Hepatocyte (in vitro differentiated cells): ENCODE data around the gene ITM2C. TPM values are rescaled to one million over a fixed set of nuclear protein-coding genes. Genes with fewer than 3 reads are reported as not detected.

Experiments used
- DNase-seq: peaks from one replicate; pipeline ENCODE4 v3.0.0-alpha.2; 2016; ENCODE audit warnings: low spot score
- H2AFZ ChIP-seq: fragments of 200-600 bp; sonication (generic); 2 replicates; pipeline ENCODE4 v1.6.0; 2016; ENCODE audit warnings: antibody characterized with exemption, mild to moderate bottlenecking
- H3K27ac ChIP-seq: fragments of 200-600 bp; sonication (generic); 2 replicates; pipeline ENCODE4 v1.5.1; 2016; ENCODE audit warnings: mild to moderate bottlenecking
- H3K27me3 ChIP-seq: fragments of 200-600 bp; sonication (generic); 2 replicates; pipeline ENCODE4 v1.6.1; 2016
- H3K36me3 ChIP-seq: fragments of 200-600 bp; sonication (generic); replicated peaks from 2 replicates; pipeline ENCODE4 v1.5.1; 2016; ENCODE audit warnings: low read depth; ENCODE audit not compliant: insufficient read depth
- H3K4me1 ChIP-seq: fragments of 200-600 bp; sonication (generic); 2 replicates; pipeline ENCODE4 v1.5.1; 2016; ENCODE audit warnings: mild to moderate bottlenecking, moderate library complexity; ENCODE audit not compliant: insufficient read depth
- H3K4me2 ChIP-seq: fragments of 200-600 bp; sonication (generic); 2 replicates; pipeline ENCODE4 v1.6.0; 2016
- H3K4me3 ChIP-seq: fragments of 200-600 bp; sonication (generic); 2 replicates; pipeline ENCODE4 v1.5.1; 2016; ENCODE audit warnings: mild to moderate bottlenecking
- H3K79me2 ChIP-seq: fragments of 200-600 bp; sonication (generic); 2 replicates; pipeline ENCODE4 v1.6.0; 2017; ENCODE audit warnings: mild to moderate bottlenecking
- H3K9me2 ChIP-seq: fragments of 200-600 bp; sonication (generic); replicated peaks from 2 replicates; pipeline ENCODE4 v1.6.0; 2017; ENCODE audit warnings: mild to moderate bottlenecking; ENCODE audit not compliant: insufficient read depth
- H3K9me3 ChIP-seq: fragments of 200-600 bp; sonication (generic); 2 replicates; pipeline ENCODE4 v1.5.1; 2016; ENCODE audit warnings: low read depth, mild to moderate bottlenecking
- H4K20me1 ChIP-seq: fragments of 200-600 bp; sonication (generic); 2 replicates; pipeline ENCODE4 v1.6.0; 2016; ENCODE audit warnings: mild to moderate bottlenecking; ENCODE audit not compliant: insufficient read depth, poor library complexity, severe bottlenecking
- EZH2 ChIP-seq: fragments of 200-600 bp; sonication (generic); IDR thresholded peaks from 2 replicates; pipeline ENCODE4 v1.6.1; 2016; ENCODE audit warnings: antibody characterized with exemption, mild to moderate bottlenecking, borderline replicate concordance
- EZH2phosphoT487 ChIP-seq: fragments of 200-600 bp; sonication (generic); IDR thresholded peaks from one replicate; pipeline ENCODE4 v1.6.1; 2018; ENCODE audit warnings: antibody characterized with exemption, mild to moderate bottlenecking, low read depth, moderate library complexity; ENCODE audit not compliant: unreplicated experiment, severe bottlenecking
- WGBS: methylation state at CpG from one replicate; pipeline ENCODE4 v1.1.6; 2016; ENCODE audit warnings: low lambda C conversion rate; ENCODE audit errors: missing lambda C conversion rate; 5-methylcytosine and 5-hydroxymethylcytosine counted together
- polyA plus RNA-seq: library from polyadenylated mRNA; unstranded; fragments of >200 nt; fragmentation: Nextera tagmentation; extraction: Ambion mirVana; gene quantifications from 2 replicates; pipeline ENCODE4 v1.2.1, GENCODE V29; 2016
- total RNA-seq: library from RNA; depleted of rRNA; stranded (reverse); fragments of >200 nt; gene quantifications from 2 replicates; pipeline ENCODE4 v1.2.3, GENCODE V29; 2014
- TF ChIP-seq, protein P1 (sequence below): fragments of 200-600 bp; sonication (generic); IDR thresholded peaks from 2 replicates; pipeline ENCODE4 v1.5.1; 2016; ENCODE audit warnings: antibody characterized with exemption, mild to moderate bottlenecking; ENCODE audit not compliant: poor library complexity

ITM2C gene
- total and polyA plus RNA-seq, 2 experiments from 2014 or later = 485 to 537 TPM

DNA sequence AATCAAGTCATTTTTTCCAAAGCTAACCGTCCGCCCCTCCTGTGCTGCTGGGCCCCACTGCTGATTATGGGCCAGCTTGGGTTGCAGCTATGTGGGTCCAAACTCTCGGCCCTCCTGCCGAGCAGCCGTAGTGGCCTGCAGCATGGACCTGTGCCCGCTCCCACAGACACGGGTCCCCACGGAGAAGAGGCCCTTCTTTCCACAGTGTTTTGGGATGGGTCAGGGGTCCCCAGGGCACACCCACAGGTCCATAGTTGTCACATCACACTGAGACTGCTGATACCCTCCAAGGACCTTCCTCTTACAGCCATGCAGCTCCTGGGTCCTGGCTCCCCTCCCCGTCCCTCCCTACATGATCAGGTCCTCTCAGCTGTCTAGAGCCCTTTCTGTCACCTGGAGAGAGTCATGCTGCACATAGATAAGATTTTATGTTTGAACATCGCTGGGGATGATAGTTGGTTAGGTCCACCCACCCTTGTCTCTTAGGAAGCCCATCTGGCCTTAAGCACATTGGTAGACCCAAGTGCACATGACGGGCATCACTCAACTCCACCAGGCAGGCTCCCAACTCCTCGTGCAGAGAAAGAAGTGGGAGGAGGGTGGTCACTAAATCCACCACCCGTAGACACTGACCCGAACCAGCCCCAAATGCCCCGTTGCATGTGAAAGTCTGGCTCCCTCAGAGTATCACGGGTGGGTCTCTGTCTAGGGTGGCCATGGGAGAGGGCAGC lies 42.8 kb downstream of the ITM2C start:
- Histone ChIP-seq H3K9me2 (no peaks in the 10 kb centered on the region), H3K9me3 (no peaks in the 10 kb centered on the region), H3K27me3 (no peaks in the 10 kb centered on the region), H3K27ac (no peak overlapping the region), H3K4me1 (no peaks in the 10 kb centered on the region), H3K36me3 (no peaks in the 10 kb centered on the region), H3K79me2 (no peaks in the 10 kb centered on the region), H3K4me3 (no peak overlapping the region), H2AFZ (no peak overlapping the region), H4K20me1 (no peaks in the 10 kb centered on the region), H3K4me2 (no peak overlapping the region)
- no peak for DNase-seq
- 95% methylated on average over 16 of the region's 16 CpGs for WGBS
- no peak for TF ChIP-seq EZH2
- no peak for TF ChIP-seq EZH2phosphoT487
- TF ChIP-seq, protein P1, sequence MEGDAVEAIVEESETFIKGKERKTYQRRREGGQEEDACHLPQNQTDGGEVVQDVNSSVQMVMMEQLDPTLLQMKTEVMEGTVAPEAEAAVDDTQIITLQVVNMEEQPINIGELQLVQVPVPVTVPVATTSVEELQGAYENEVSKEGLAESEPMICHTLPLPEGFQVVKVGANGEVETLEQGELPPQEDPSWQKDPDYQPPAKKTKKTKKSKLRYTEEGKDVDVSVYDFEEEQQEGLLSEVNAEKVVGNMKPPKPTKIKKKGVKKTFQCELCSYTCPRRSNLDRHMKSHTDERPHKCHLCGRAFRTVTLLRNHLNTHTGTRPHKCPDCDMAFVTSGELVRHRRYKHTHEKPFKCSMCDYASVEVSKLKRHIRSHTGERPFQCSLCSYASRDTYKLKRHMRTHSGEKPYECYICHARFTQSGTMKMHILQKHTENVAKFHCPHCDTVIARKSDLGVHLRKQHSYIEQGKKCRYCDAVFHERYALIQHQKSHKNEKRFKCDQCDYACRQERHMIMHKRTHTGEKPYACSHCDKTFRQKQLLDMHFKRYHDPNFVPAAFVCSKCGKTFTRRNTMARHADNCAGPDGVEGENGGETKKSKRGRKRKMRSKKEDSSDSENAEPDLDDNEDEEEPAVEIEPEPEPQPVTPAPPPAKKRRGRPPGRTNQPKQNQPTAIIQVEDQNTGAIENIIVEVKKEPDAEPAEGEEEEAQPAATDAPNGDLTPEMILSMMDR = no peak

DNA sequence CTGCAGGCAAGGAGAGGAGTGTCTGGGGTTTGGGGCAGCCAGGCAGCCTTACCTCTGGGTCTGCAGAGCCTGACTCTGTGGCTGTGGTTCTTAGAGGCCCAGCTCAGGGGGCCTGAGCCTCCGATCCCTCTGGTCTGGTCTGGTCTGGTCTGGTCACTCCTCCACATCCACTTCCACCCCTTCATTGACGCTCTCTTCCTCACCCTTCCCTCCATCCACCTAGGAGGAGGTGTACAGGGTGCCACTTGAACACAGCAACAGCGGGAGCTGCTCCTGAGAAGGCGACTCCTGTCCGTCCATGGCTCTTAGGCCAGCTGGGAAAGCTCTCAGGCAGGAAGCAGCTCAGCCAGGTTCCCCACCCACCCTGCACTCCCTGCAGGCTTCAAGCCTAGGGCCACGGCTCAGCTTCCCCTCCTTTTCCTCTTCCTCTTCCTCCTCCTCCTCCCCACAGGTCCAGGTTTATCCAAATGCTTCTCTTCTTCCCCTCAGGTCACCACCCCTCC lies 43.4 kb downstream of the ITM2C start:
- H3K4me2 ChIP-seq = no peak overlapping the region

DNA sequence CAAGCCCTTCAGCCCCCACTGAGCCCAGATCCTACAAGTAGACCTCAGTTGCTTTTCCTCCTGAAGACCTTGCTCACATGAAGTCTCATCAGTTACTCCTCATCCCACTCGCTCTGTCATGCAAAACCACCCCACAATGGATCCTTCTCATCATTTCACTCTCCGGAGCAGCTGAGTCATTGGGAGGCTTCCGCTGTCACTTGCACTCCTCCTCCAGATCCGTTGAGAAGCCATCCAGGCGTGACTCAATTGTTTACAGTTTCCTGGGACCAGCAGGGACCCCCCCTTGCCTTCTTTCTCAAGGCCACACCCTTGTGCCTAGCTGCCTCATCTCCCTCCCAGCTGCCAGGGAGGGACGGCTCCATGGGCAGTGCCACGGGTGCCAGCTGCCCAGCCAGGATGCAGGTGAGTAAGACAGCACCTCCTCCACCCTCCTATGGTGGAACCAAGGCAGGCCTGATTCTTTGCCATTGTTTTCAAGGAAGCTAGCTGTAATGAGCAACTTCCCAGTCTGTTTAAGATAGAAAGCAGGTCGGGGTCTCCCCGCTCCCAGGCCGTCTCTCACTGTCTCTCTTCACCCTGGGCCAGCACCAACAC lies 44.0 kb downstream of the ITM2C start:
- Histone ChIP-seq H2AFZ (no peak overlapping the region), H4K20me1 (no peaks in the 10 kb centered on the region), H3K27me3 (no peaks in the 10 kb centered on the region), H3K4me2 (no peak overlapping the region), H3K4me3 (no peak overlapping the region), H3K9me2 (no peaks in the 10 kb centered on the region), H3K9me3 (no peaks in the 10 kb centered on the region), H3K27ac (no peak overlapping the region), H3K4me1 (no peaks in the 10 kb centered on the region), H3K36me3 (no peaks in the 10 kb centered on the region), H3K79me2 (no peaks in the 10 kb centered on the region)
- TF ChIP-seq EZH2 = no peak
- no peak for TF ChIP-seq EZH2phosphoT487
- TF ChIP-seq, protein P1 = no peak
- no peak for DNase-seq
- WGBS = 78% methylated on average over 10 of the region's 10 CpGs

More for the DNA sequence above, 43.4 kb downstream of the ITM2C start:
- H3K4me3 ChIP-seq = no peak overlapping the region
- WGBS = 92% methylated on average over 5 of the region's 6 CpGs
- no peak overlapping the region for H3K27ac ChIP-seq
- DNase-seq = no peak
- no peak overlapping the region for H2AFZ ChIP-seq
- H3K79me2 ChIP-seq = no peaks in the 10 kb centered on the region
- no peaks in the 10 kb centered on the region for H3K27me3 ChIP-seq
- no peaks in the 10 kb centered on the region for H3K4me1 ChIP-seq
- H3K9me3 ChIP-seq = no peaks in the 10 kb centered on the region
- TF ChIP-seq EZH2 (no peak), EZH2phosphoT487 (no peak)
- TF ChIP-seq, protein P1 = no peak
- H3K9me2 ChIP-seq = no peaks in the 10 kb centered on the region
- H4K20me1 ChIP-seq = no peaks in the 10 kb centered on the region
- no peaks in the 10 kb centered on the region for H3K36me3 ChIP-seq
